ENCODE results near the gene PDILT.

Gene PDILT

DNA sequence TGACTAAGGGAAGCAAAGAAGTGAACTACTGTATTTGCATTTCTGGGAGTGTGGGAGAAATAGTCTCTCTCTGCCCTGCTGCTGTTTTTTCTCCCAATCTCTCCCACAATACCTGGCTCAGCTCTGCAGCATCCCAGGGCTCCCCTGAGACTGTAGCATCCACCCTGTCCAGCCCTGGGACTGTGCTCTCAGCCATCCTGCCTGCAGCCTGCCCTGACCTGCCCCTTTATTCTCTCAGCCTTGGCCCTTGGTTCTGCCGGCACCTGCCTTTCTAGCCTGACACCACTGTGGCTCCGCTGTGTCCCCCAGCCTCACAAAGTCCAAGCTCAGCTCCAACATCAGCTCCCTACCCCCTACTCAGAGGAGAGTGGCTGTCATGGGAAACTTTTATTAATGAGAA is 1.9 kb downstream of the PDILT start:
- no peak overlapping the region for H3K4me3 ChIP-seq (ENCODE audit: low read depth, low read length)
- TF ChIP-seq, protein P1, sequence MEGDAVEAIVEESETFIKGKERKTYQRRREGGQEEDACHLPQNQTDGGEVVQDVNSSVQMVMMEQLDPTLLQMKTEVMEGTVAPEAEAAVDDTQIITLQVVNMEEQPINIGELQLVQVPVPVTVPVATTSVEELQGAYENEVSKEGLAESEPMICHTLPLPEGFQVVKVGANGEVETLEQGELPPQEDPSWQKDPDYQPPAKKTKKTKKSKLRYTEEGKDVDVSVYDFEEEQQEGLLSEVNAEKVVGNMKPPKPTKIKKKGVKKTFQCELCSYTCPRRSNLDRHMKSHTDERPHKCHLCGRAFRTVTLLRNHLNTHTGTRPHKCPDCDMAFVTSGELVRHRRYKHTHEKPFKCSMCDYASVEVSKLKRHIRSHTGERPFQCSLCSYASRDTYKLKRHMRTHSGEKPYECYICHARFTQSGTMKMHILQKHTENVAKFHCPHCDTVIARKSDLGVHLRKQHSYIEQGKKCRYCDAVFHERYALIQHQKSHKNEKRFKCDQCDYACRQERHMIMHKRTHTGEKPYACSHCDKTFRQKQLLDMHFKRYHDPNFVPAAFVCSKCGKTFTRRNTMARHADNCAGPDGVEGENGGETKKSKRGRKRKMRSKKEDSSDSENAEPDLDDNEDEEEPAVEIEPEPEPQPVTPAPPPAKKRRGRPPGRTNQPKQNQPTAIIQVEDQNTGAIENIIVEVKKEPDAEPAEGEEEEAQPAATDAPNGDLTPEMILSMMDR (conservative IDR thresholded peaks at IDR 0.05; ENCODE audit: low read depth, low read length) = no peak
- no peak for DNase-seq (ENCODE audit: low read depth)

DNA sequence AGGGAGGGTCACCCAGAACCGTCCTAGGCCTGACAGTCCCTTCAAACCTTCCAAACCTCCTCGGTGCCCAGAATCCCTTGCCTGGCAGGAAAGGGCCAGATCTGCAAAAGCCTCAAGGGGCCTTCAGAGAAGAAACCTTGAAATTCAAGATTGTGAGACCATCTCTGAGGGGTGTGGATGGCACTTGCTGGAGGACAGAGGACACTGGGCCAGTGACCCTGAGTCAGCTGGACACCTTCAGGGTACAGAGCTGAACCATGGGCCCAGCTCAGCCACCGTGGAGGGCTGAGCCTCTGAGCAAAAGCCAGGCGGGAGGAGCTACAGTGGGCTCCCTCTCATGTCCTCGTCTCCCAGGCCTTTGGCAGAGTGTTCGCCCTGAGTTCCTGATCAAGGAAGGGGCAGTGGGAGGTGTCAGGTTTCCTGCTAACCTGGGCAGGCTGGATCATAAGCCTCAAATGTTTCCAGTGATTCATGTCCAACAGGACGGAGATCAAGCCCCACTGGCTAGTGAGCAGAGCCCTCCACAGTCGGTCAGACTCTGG is 3.0 kb downstream of the PDILT start:
- DNase-seq (ENCODE audit: low read depth) = no peak
- no peak overlapping the region for H3K4me3 ChIP-seq (ENCODE audit: low read depth, low read length)

DNA sequence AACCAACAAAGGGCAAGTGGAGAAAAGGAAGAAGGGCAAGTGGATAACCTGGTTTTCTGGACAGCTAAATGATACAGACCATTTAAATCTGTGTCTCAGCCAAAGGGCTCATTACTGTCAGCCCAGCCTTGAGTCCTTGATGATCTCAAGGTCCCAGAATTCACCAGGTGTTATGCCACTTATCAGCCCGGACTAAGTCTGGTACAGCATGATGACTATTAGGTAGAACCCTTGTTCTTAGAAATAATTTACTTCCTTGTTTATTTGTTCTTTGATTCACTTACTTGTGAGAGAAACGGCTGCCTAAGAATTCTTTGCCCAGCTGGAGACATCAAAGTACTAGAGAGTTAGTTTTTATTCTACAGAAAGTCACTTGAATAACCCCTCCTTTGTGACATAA is 3.5 kb downstream of the PDILT start:
- H3K4me3 ChIP-seq (ENCODE audit: low read depth, low read length) = no peak overlapping the region
- TF ChIP-seq, protein P1 (conservative IDR thresholded peaks at IDR 0.05; ENCODE audit: low read depth, low read length) = no peak
- DNase-seq (ENCODE audit: low read depth) = no peak

More for the DNA sequence above, 3.0 kb downstream of the PDILT start:
- TF ChIP-seq, protein P1 (conservative IDR thresholded peaks at IDR 0.05; ENCODE audit: low read depth, low read length) = no peak

DNA sequence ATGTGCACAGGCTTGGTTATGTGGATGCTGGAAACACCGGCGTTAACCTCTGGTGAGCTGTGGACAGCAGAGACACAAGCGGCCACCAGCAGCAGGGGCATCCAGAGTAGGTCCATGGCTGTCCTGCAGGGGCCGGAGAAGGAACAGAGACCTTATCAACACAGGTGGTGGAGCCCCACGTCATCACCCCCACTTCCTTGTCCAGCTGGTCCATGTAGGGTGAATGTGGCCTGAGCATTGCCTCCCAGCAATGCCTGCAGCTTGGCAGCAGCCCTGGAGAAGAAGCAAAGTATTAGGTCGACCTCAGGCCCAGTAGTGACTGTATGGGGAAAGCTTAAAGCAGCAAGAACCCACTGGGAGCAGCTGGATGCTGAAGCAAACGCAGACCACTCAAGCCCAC is 5.4 kb downstream of the PDILT start:
- no peak overlapping the region for H3K4me3 ChIP-seq (ENCODE audit: low read depth, low read length)
- TF ChIP-seq, protein P1 (conservative IDR thresholded peaks at IDR 0.05; ENCODE audit: low read depth, low read length) = no peak

DNA sequence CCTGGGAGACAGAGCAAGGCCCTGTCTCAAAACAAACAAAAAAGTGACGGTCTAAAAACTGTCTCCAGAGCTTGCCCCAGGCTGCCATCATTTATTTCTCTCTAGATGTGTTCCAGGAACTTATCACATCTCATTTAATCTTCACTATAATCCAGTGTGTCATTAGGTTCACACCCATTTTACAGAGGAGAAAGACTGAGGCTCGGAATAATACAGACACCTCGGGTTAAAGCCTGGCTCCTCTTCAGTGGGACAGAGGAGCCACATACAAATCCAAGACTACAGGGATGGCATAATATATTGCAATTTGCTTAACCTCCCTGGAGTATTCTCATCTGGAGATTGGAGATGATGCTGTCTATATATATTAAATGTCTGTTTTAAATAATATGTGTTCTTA is 5.9 kb downstream of the PDILT start:
- TF ChIP-seq, protein P1 (conservative IDR thresholded peaks at IDR 0.05; ENCODE audit: low read depth, low read length) = no peak
- DNase-seq (ENCODE audit: low read depth) = no peak
- H3K4me3 ChIP-seq (ENCODE audit: low read depth, low read length) = no peak overlapping the region

More for the DNA sequence above, 5.4 kb downstream of the PDILT start:
- DNase-seq (ENCODE audit: low read depth) = no peak

DNA sequence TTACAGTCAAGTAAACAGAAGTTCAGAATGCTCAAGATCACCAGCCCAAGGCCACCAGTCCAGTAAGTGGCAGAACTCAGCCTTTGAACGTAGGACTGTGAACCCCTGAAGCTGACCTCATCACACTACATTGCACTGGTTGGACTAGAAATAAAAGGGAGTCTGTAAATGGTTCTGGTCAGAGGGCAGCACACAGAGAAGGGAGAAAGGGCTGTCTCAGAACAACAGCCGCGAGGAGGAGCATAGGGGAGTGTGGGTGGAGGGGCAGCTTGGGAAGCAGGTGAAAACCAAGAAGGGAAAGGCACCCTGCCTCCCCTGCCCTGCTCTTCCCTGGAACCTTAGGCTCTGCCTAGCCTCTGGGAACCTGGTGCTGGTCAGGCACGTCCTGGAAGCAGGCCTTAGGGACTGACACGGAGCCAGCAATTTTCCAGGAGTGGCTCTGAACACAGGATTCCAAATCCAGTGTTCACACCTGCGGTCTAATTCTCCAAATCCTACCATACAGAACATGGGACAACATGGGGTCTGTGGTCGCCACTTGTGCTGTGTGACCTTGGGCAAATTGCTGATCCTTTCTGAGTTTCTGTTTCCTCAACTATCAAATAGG is 7.0 kb downstream of the PDILT start:
- TF ChIP-seq, protein P1 (conservative IDR thresholded peaks at IDR 0.05; ENCODE audit: low read depth, low read length) = no peak
- DNase-seq (ENCODE audit: low read depth) = no peak
- H3K4me3 ChIP-seq (ENCODE audit: low read depth, low read length) = no peak overlapping the region

DNA sequence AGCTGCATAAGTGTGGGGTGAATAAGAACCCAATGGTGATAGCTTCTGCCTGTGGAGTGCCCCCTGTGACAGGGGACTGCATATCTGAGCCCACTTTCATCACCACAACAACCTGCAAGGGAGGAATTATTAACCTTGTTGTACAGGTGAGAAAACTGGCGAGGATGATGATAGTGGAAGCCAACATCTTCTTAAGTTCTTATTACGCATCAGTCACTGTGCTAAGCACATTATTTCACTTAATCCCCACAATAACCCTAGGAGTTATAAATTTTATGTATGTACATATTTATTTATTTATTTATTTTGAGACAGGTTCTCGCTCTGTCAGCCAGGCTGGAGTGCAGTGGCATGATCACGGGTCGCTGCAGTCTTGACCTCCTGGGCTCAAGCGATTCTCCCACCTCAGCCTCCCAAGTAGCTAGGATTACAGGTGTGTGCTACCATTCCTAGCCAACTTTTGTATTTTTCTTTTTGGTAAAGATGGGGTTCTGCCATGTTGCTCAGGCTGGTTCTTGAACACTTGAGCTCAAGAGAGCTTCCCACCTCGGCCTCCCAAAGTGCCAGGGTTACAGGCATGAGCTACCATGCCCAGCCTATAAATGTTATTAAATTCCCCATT is 7.6 kb downstream of the PDILT start:
- no peak overlapping the region for H3K4me3 ChIP-seq (ENCODE audit: low read depth, low read length)
- TF ChIP-seq, protein P1 (conservative IDR thresholded peaks at IDR 0.05; ENCODE audit: low read depth, low read length) = no peak
- DNase-seq (ENCODE audit: low read depth) = no peak

Measured in choroid plexus epithelial cell (primary cell).